GM21528 (cell line): ENCODE results near the gene EXOC6B.
"Not testable (repeated sequence)": the region's sequence is repeated elsewhere in the genome, so short reads cannot be mapped to it uniquely, and the experiment has no call there.

ENCODE experiments used
- ATAC-seq: cut with Tn5 transposase; IDR thresholded peaks from one replicate; pipeline ENCODE4 v1.9.1; 2021; ENCODE audit warnings: mild to moderate bottlenecking, moderate library complexity; ENCODE audit not compliant: unreplicated experiment, low FRiP score

The EXOC6B gene

GRCh38 chr2:72694715-72695496, 130.9 kb downstream of the EXOC6B start:
- no peak for ATAC-seq

GRCh38 chr2:72689579-72690195, 136.1 kb downstream of the EXOC6B start:
- ATAC-seq: no peak

- ATAC-seq: no peak
Measured at GRCh38 chr2:72685638-72686213, 140.1 kb downstream of the EXOC6B start.

- ATAC-seq: no peak
Measured at GRCh38 chr2:72682061-72682460, 143.8 kb downstream of the EXOC6B start.

- ATAC-seq: no peak
Measured at GRCh38 chr2:72681016-72681995, 144.5 kb downstream of the EXOC6B start.

- peak; percentile 78 for ATAC-seq
Measured at GRCh38 chr2:72678024-72678423, 147.8 kb downstream of the EXOC6B start.

- ATAC-seq: no peak
Measured at GRCh38 chr2:72676341-72677025, 149.3 kb downstream of the EXOC6B start.

- ATAC-seq: no peak
Measured at GRCh38 chr2:72674982-72675915, 150.6 kb downstream of the EXOC6B start.

- ATAC-seq: no peak
Measured at GRCh38 chr2:72673279-72673678, 152.6 kb downstream of the EXOC6B start.

- ATAC-seq: no peak
Measured at GRCh38 chr2:72669121-72669520, 156.7 kb downstream of the EXOC6B start.

GRCh38 chr2:72668647-72669046, 157.2 kb downstream of the EXOC6B start:
- ATAC-seq: no peak

GRCh38 chr2:72665448-72665847, 160.4 kb downstream of the EXOC6B start:
- ATAC-seq: no peak

GRCh38 chr2:72661985-72662384, 163.8 kb downstream of the EXOC6B start:
- ATAC-seq: no peak

- no peak for ATAC-seq
Measured at GRCh38 chr2:72649810-72650209, 176.0 kb downstream of the EXOC6B start.

GRCh38 chr2:72641221-72641620, 184.6 kb downstream of the EXOC6B start:
- not testable (repeated sequence) for ATAC-seq

GRCh38 chr2:72638600-72639211, 187.1 kb downstream of the EXOC6B start:
- ATAC-seq: no peak

- no peak for ATAC-seq
Measured at GRCh38 chr2:72636210-72636609, 189.6 kb downstream of the EXOC6B start.

- no peak for ATAC-seq
Measured at GRCh38 chr2:72630767-72631166, 195.1 kb downstream of the EXOC6B start.

GRCh38 chr2:72629062-72629461, 196.8 kb downstream of the EXOC6B start:
- no peak for ATAC-seq
